GM21515 (cell line): ENCODE results near the gene POLR1F.

ENCODE experiments used
- ATAC-seq: cut with Tn5 transposase; IDR thresholded peaks from one replicate; pipeline ENCODE4 v1.9.1; 2021; ENCODE audit not compliant: unreplicated experiment

The POLR1F gene

GRCh38 chr7:19677180-19677579 lies 31.7 kb downstream of the POLR1F start:
- ATAC-seq = peak; percentile 80

DNA sequence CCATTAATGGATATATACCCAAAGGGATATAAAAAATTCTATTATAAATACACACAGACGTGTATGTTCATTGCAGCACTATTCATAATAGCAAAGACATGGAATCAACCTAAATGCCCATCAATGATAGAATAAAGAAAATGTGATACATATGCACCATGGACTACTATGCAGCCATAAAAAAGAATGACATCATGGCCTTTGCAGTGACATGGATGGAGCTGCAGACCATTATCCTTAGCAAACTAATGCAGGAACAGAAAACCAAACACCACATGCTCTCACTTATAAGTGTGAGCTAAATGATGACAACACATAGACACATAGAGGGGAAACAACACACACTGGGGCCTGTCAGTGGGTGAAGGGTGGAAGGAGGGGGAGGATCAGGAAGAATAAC lies 33.0 kb downstream of the POLR1F start:
- ATAC-seq = no peak

DNA sequence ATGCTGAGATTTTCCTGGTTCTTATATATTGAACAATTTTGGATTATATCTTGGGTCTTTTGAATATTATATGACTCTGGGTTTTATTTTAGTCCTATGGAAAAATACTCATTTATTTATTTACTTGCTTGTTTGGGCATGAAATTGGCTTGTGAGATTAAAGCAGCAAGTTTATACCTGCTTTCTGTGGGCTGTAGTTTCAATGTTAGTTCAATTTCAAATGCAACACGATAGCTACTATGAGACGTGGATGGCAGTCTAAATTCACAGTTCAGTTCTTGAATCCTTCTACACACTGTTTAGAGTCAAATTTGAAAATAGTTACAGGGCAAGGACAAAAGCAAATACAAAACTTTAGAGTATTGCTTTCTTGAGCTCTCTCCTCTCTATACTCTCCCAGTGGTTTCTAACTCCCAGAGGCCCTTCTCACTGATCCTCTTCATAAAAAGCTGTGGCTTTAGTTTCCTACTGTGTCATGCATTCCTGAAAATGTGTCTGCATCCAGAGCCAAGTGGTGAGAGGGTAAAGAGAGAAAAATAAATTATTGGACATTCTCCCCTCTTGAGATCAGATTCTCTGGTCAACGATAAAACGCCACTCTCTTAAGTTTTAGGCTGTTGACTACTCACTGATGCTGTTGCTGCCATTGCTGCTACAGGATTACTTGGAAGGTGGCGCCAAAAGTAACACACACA lies 34.4 kb downstream of the POLR1F start:
- no peak for ATAC-seq

- no peak for ATAC-seq
Measured at GRCh38 chr7:19670806-19671205, 38.0 kb downstream of the POLR1F start.

GRCh38 chr7:19665399-19666008 lies 43.3 kb downstream of the POLR1F start:
- peak; percentile 62 for ATAC-seq

GRCh38 chr7:19663816-19664462 lies 44.9 kb downstream of the POLR1F start:
- peak; percentile 96 for ATAC-seq

GRCh38 chr7:19648791-19649190 lies 60.0 kb downstream of the POLR1F start:
- no peak for ATAC-seq
